PC-9 (cell line): ENCODE measurements around the gene KLHL42. TPM values are rescaled to one million over a fixed set of nuclear protein-coding genes. Genes with fewer than 3 reads are reported as not detected.
A peak's percentile ranks its signal among the peaks of the same experiment; 100 is the strongest.

Experiments used
- BruUV-seq: library from RNA; stranded (reverse); fragments of 400-500 nt; replicated peaks from 2 replicates; lab custom pipeline; 2021; lab: Mats Ljungman, UMichigan
- CTCF ChIA-PET: fragments of 300-600 bp; sonication (Branson Sonifier 250); formaldehyde crosslinking; loops from one replicate; lab custom pipeline; 2022; ENCODE audit warnings: antibody characterized with exemption; lab: Charles Lee
- POLR2A ChIA-PET: fragments of 300-600 bp; sonication (Branson Sonifier 250); formaldehyde crosslinking; loops from one replicate; lab custom pipeline; 2022; ENCODE audit warnings: antibody characterized with exemption; ENCODE audit not compliant: unreplicated experiment; lab: Charles Lee
- DNase-seq, 2 experiments: peaks; one replicate each; pipeline versions ENCODE4 v3.0.0 to v3.0.0-alpha.2; 2015 to 2022; ENCODE audit warnings: mixed read lengths in 1 of 2
- H2AFZ ChIP-seq: fragments of 200-600 bp; sonication (generic); 2 replicates; pipeline ENCODE4 v1.8.1; 2017; ENCODE audit warnings: antibody characterized with exemption
- H3F3A ChIP-seq: fragments of 200-600 bp; sonication (generic); 2 replicates; pipeline ENCODE4 v1.8.1; 2017; ENCODE audit warnings: antibody characterized with exemption, mild to moderate bottlenecking, low read depth; ENCODE audit not compliant: insufficient read depth
- H3K27ac ChIP-seq: fragments of 200-600 bp; sonication (generic); 2 replicates; pipeline ENCODE4 v1.6.1; 2016; ENCODE audit warnings: mixed run types
- H3K27me3 ChIP-seq: fragments of 200-600 bp; sonication (generic); 2 replicates; pipeline ENCODE4 v1.6.1; 2016; ENCODE audit warnings: low read depth, mixed run types; ENCODE audit not compliant: insufficient read depth
- H3K36me3 ChIP-seq: fragments of 200-600 bp; sonication (generic); 2 replicates; pipeline ENCODE4 v1.6.1; 2016; ENCODE audit warnings: low read depth, mixed run types
- H3K4me1 ChIP-seq: fragments of 200-600 bp; sonication (generic); replicated peaks from 2 replicates; pipeline ENCODE4 v1.6.1; 2016; ENCODE audit warnings: mixed run types; ENCODE audit not compliant: insufficient read depth
- H3K4me2 ChIP-seq: fragments of 200-600 bp; sonication (generic); 2 replicates; pipeline ENCODE4 v1.6.1; 2017; ENCODE audit warnings: mixed run types
- H3K4me3 ChIP-seq: fragments of 200-600 bp; sonication (generic); 2 replicates; pipeline ENCODE4 v1.6.1; 2016; ENCODE audit warnings: mixed run types
- H3K79me2 ChIP-seq: fragments of 200-600 bp; sonication (generic); 2 replicates; pipeline ENCODE4 v1.6.1; 2017; ENCODE audit warnings: low read depth, mixed run types
- H3K9me2 ChIP-seq: fragments of 200-600 bp; sonication (generic); 2 replicates; pipeline ENCODE4 v1.8.1; 2017; ENCODE audit warnings: mild to moderate bottlenecking; ENCODE audit not compliant: insufficient read depth
- H3K9me3 ChIP-seq: fragments of 200-600 bp; sonication (generic); 2 replicates; pipeline ENCODE4 v1.8.1; 2016; ENCODE audit warnings: low read depth; ENCODE audit not compliant: insufficient read depth
- H4K20me1 ChIP-seq: fragments of 200-600 bp; sonication (generic); 2 replicates; pipeline ENCODE4 v1.8.1; 2017; ENCODE audit not compliant: insufficient read depth
- CTCF ChIP-seq: fragments of 200-600 bp; sonication (generic); conservative IDR thresholded peaks from 2 replicates; pipeline ENCODE4 v1.6.1; 2017; ENCODE audit warnings: mixed run types, antibody characterized with exemption, mild to moderate bottlenecking, moderate library complexity
- EZH2 ChIP-seq: fragments of 200-600 bp; sonication (generic); IDR thresholded peaks from 2 replicates; pipeline ENCODE4 v1.8.0; 2017; ENCODE audit warnings: antibody characterized with exemption, low read depth
- intact Hi-C: fragments of 100-400 bp; cut with micrococcal nuclease; formaldehyde crosslinking; loops from one replicate; pipeline ENCODE4 v1.10.0; 2022; ENCODE audit not compliant: unreplicated experiment
- total RNA-seq: library from RNA; stranded (reverse); gene quantifications from 2 replicates; pipeline ENCODE4 v1.2.3, GENCODE V29; 2021

Gene KLHL42
- total RNA-seq, 1 experiment from 2014 or later: 33.6 TPM

DNA sequence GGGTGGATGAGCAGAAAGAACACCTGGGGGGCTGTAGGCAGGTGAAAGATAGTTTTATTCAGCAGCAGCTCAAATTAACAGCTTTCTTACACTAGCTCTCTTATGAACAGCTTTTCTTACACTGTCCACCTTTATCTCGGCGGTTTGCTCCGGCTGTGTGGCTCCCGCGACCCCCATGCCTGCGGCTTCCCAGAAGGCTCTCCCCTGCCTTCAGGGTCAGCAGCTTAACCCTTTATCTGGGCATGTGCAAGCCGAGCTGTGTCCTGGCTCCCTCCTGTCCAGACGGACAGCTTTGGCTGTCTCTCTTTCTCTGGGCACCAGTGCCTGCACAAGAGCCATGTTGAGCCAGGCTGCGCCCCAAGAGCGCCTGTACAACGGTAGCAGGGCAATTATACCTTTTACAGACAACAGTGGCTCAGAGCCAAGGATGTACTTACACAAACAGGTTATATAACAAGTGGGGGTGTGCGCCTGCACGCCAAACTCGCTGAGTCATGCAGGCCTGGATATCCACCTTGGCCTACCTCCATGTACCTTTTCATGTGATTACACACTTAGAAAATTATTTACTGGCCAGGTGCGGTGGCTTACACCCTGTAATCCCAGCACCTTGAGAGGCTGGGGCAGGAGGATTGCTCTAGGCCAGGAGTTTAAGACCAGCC lies 28.5 kb upstream of the KLHL42 start:
- Histone ChIP-seq H3K4me2 (no peak overlapping the region), H3F3A (peaks cover 19% of the 10 kb centered on the region; the same call in 1 of the 2 replicates), H3K4me3 (no peak overlapping the region), H3K9me3 (peaks cover 3% of the 10 kb centered on the region; the same call in 1 of the 2 replicates), H2AFZ (no peak overlapping the region), H3K27ac (peak overlapping the region; percentile 53), H3K9me2 (no peaks in the 10 kb centered on the region), H3K79me2 (peaks cover 19% of the 10 kb centered on the region), H4K20me1 (no peaks in the 10 kb centered on the region), H3K27me3 (no peaks in the 10 kb centered on the region), H3K4me1 (peaks cover 35% of the 10 kb centered on the region), H3K36me3 (peaks cover 16% of the 10 kb centered on the region)
- ChIA-PET CTCF (no interaction called here), POLR2A (no interaction called here)
- no TSS peak for BruUV-seq
- DNase-seq: peak in 1 of 2 experiments; percentile 16
- TF ChIP-seq CTCF (no peak), EZH2 (no peak)
- intact Hi-C loops: no loop called here

- Histone ChIP-seq H3K9me3 (peaks cover 3% of the 10 kb centered on the region; the same call in 1 of the 2 replicates), H2AFZ (no peak overlapping the region), H3K4me3 (no peak overlapping the region), H3K79me2 (peaks cover 13% of the 10 kb centered on the region; the same call in 1 of the 2 replicates), H3K27me3 (no peaks in the 10 kb centered on the region), H3F3A (0 out of 2 replicates have a peak, but pooled peaks cover 4% of the 10 kb centered on the region), H3K9me2 (no peaks in the 10 kb centered on the region), H3K36me3 (peaks cover 5% of the 10 kb centered on the region), H3K27ac (no peak overlapping the region), H4K20me1 (no peaks in the 10 kb centered on the region), H3K4me1 (peaks cover 11% of the 10 kb centered on the region), H3K4me2 (no peak overlapping the region)
- ChIA-PET CTCF (interaction anchor here (0.5 to 0.6 kb wide), 3 partner anchors 16 to 1451 kb away, joined by 3 to 4 read pairs (median 4); no protein-coding TSS in a partner anchor), POLR2A (no interaction called here)
- TF ChIP-seq CTCF: no peak
- no peak for TF ChIP-seq EZH2
- no peak for DNase-seq
- intact Hi-C loops: no loop called here
- no TSS peak for BruUV-seq
Measured at GRCh38 chr12:27754795-27755194, 25.2 kb upstream of the KLHL42 start.

DNA sequence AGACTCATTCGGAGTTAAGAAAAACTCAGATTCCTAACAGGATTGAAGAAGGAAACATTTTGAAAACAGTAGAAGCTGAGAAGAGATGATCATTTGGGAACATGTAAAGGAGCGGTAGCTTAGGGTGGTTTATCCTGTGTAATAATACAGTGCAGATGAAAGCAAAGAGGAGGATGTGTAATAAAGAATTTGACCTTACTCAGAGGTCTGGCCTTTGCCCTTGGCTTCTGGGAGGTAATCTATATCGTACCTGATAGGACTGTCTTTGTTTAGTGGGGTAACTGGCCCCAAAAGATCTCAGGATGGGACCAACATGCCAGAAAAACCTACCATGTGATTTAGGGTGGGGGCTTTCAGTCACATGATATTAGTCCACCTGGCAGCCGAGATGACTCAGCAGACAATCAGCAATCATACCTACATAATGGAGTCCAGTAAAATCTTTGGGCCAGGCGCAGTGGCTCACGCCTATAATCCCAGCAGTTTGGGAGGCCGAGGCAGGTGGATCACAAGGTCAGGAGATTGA lies 23.3 kb upstream of the KLHL42 start:
- intact Hi-C loops: no loop called here
- no peak for DNase-seq
- H3K79me2 ChIP-seq: 0 out of 2 replicates have a peak, but pooled peaks cover 9% of the 10 kb centered on the region
- H3K36me3 ChIP-seq: no peaks in the 10 kb centered on the region; the same call in 1 of the 2 replicates
- H3K9me2 ChIP-seq: no peaks in the 10 kb centered on the region
- H3F3A ChIP-seq: 0 out of 2 replicates have a peak, but pooled peaks cover 4% of the 10 kb centered on the region
- TF ChIP-seq EZH2 (no peak), CTCF (no peak)
- no peaks in the 10 kb centered on the region for H4K20me1 ChIP-seq
- no peaks in the 10 kb centered on the region for H3K9me3 ChIP-seq
- H3K27ac ChIP-seq: no peak overlapping the region
- peaks cover 4% of the 10 kb centered on the region for H3K4me1 ChIP-seq
- no peak overlapping the region for H3K4me2 ChIP-seq
- POLR2A ChIA-PET: no interaction called here
- H3K4me3 ChIP-seq: no peak overlapping the region
- BruUV-seq: no TSS peak
- H3K27me3 ChIP-seq: no peaks in the 10 kb centered on the region
- H2AFZ ChIP-seq: no peak overlapping the region
- CTCF ChIA-PET: no interaction called here
